Chondrocyte (in vitro differentiated cells): ENCODE data around the gene PTPN2. TPM values are rescaled to one million over a fixed set of nuclear protein-coding genes. Genes with fewer than 3 reads are reported as not detected.
"Not testable (repeated sequence)": the region's sequence is repeated elsewhere in the genome, so short reads cannot be mapped to it uniquely, and the experiment has no call there.

Source experiments
- DNase-seq: peaks from one replicate; pipeline ENCODE4 v3.0.0; 2021; ENCODE audit warnings: mixed read lengths, low spot score
- H3K27ac Mint-ChIP-seq: one replicate; pipeline ENCODE4 v1.8.0; 2021; ENCODE audit warnings: mild to moderate bottlenecking, moderate library complexity, mixed read lengths; ENCODE audit not compliant: unreplicated experiment
- H3K27me3 Mint-ChIP-seq: 2 replicates; pipeline ENCODE4 v1.8.0; 2021; ENCODE audit warnings: low read depth, mixed read lengths
- H3K36me3 Mint-ChIP-seq: 2 replicates; pipeline ENCODE4 v1.8.0; 2021; ENCODE audit warnings: low read depth, mixed read lengths
- H3K4me1 Mint-ChIP-seq: 2 replicates; pipeline ENCODE4 v1.8.0; 2021; ENCODE audit warnings: low read depth, mild to moderate bottlenecking, mixed read lengths
- H3K4me3 Mint-ChIP-seq: one replicate; pipeline ENCODE4 v1.8.0; 2021; ENCODE audit warnings: mild to moderate bottlenecking, moderate library complexity, mixed read lengths; ENCODE audit not compliant: unreplicated experiment
- H3K9me3 Mint-ChIP-seq: 2 replicates; pipeline ENCODE4 v1.8.0; 2021; ENCODE audit warnings: low read depth, mixed read lengths
- total RNA-seq: library from RNA; stranded (reverse); gene quantifications from 3 replicates; pipeline ENCODE4 v1.2.1, GENCODE V29; 2021
- TF ChIP-seq, protein P1 (sequence below): fragments of 200-600 bp; sonication (generic); IDR thresholded peaks from 2 replicates; pipeline ENCODE4 v1.5.0; 2021; ENCODE audit warnings: antibody characterized with exemption, mild to moderate bottlenecking, moderate library complexity

PTPN2 gene
- total RNA-seq, 1 donor from 2014 or later = 22.2 TPM

GRCh38 chr18:12779043-12779442 is 105.0 kb downstream of the PTPN2 start:
- no peak overlapping the region for H3K4me3 Mint-ChIP-seq
- H3K27ac Mint-ChIP-seq = no peak overlapping the region
- no peaks in the 10 kb centered on the region for H3K36me3 Mint-ChIP-seq
- DNase-seq = no peak
- TF ChIP-seq, protein P1, sequence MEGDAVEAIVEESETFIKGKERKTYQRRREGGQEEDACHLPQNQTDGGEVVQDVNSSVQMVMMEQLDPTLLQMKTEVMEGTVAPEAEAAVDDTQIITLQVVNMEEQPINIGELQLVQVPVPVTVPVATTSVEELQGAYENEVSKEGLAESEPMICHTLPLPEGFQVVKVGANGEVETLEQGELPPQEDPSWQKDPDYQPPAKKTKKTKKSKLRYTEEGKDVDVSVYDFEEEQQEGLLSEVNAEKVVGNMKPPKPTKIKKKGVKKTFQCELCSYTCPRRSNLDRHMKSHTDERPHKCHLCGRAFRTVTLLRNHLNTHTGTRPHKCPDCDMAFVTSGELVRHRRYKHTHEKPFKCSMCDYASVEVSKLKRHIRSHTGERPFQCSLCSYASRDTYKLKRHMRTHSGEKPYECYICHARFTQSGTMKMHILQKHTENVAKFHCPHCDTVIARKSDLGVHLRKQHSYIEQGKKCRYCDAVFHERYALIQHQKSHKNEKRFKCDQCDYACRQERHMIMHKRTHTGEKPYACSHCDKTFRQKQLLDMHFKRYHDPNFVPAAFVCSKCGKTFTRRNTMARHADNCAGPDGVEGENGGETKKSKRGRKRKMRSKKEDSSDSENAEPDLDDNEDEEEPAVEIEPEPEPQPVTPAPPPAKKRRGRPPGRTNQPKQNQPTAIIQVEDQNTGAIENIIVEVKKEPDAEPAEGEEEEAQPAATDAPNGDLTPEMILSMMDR = no peak
- H3K4me1 Mint-ChIP-seq = no peaks in the 10 kb centered on the region
- H3K27me3 Mint-ChIP-seq = no peaks in the 10 kb centered on the region
- H3K9me3 Mint-ChIP-seq = peaks cover 3% of the 10 kb centered on the region

GRCh38 chr18:12777500-12777944 is 106.5 kb downstream of the PTPN2 start:
- H3K36me3 Mint-ChIP-seq = no peaks in the 10 kb centered on the region
- H3K9me3 Mint-ChIP-seq = peaks cover 3% of the 10 kb centered on the region
- H3K27ac Mint-ChIP-seq = no peak overlapping the region
- no peak overlapping the region for H3K4me3 Mint-ChIP-seq
- TF ChIP-seq, protein P1 = no peak
- H3K27me3 Mint-ChIP-seq = no peaks in the 10 kb centered on the region
- no peaks in the 10 kb centered on the region for H3K4me1 Mint-ChIP-seq
- no peak for DNase-seq

GRCh38 chr18:12776821-12777471 is 107.1 kb downstream of the PTPN2 start:
- H3K36me3 Mint-ChIP-seq = no peaks in the 10 kb centered on the region
- no peaks in the 10 kb centered on the region for H3K4me1 Mint-ChIP-seq
- no peaks in the 10 kb centered on the region for H3K27me3 Mint-ChIP-seq
- H3K4me3 Mint-ChIP-seq = no peak overlapping the region
- no peak for DNase-seq
- TF ChIP-seq, protein P1 = no peak
- H3K27ac Mint-ChIP-seq = no peak overlapping the region
- H3K9me3 Mint-ChIP-seq = peaks cover 3% of the 10 kb centered on the region

DNA sequence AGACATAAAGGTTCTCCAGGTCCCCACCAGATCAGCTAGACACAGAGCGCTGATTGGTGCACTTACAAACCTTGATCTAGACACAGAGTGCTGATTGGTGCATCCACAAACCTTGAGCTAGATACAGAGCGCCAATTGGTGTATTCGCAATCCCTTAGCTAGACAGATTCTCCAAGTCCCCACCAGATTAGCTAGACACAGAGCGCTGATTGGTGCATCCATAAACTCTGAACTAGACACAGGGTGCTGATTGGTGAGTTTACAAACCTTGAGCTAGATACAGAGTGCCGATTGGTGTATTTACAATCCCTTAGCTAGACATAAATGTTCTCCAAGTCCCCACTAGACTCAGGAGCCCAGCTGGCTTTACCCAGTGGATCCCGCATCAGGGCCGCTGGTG is 107.6 kb downstream of the PTPN2 start:
- not testable (repeated sequence) for H3K27me3 Mint-ChIP-seq, H3K9me3 Mint-ChIP-seq, H3K36me3 Mint-ChIP-seq, H3K27ac Mint-ChIP-seq, DNase-seq, H3K4me3 Mint-ChIP-seq, H3K4me1 Mint-ChIP-seq

DNA sequence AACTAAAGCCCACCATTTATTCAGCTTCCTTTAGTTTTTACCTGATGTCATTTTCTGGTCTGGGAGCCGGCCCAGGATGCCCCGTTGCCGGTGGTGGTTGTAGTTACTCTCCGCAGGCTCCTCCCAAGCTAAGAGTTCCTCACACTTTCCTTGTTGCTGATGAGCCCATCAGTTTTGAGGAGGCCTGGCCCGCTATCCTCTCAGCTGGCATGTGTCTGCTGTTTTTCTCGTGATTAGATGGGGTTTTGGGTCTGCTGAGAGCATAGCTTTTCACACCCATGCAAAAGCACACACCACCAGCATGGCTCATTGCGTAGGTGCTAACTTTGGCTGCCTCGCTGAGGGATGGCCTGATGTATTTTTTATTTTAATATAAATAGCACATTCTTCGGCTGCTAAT is 109.1 kb downstream of the PTPN2 start:
- Mint-ChIP-seq H3K27me3 (no peaks in the 10 kb centered on the region), H3K4me3 (no peak overlapping the region), H3K9me3 (peaks cover 3% of the 10 kb centered on the region), H3K27ac (no peak overlapping the region), H3K36me3 (no peaks in the 10 kb centered on the region), H3K4me1 (no peaks in the 10 kb centered on the region)
- no peak for DNase-seq
- TF ChIP-seq, protein P1 = no peak

DNA sequence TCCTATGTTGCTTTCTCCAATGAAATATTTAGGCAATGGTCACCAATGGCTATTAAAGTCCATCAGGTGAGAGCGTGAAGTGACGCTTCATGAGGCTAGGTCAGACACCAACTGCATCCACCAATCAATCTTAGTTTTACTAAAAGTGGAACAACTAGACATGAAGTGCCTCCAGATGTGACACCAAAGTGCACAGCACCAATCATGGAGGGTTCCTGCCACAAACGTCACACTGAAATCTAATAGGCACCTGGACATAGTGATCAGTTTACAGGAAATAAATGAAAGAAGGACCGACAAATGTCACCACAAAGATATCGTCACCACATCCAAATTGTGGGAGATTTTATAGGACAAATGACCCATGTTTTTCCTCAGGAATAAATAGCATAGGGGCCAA is 110.7 kb downstream of the PTPN2 start:
- H3K36me3 Mint-ChIP-seq = no peaks in the 10 kb centered on the region
- TF ChIP-seq, protein P1 = no peak
- DNase-seq = no peak
- no peak overlapping the region for H3K4me3 Mint-ChIP-seq
- peaks cover 3% of the 10 kb centered on the region for H3K9me3 Mint-ChIP-seq
- H3K4me1 Mint-ChIP-seq = no peaks in the 10 kb centered on the region
- H3K27me3 Mint-ChIP-seq = no peaks in the 10 kb centered on the region
- no peak overlapping the region for H3K27ac Mint-ChIP-seq
